ENCODE data around the gene TAF1B. TPM values are rescaled to one million over a fixed set of nuclear protein-coding genes. Genes with fewer than 3 reads are reported as not detected.
A peak's percentile ranks its signal among the peaks of the same experiment; 100 is the strongest.
"Not testable (repeated sequence)": the region's sequence is repeated elsewhere in the genome, so short reads cannot be mapped to it uniquely, and the experiment has no call there.

The TAF1B gene
- total and polyA plus RNA-seq, 8 donors: 22.0 to 33.9 (median 28.2) TPM

DNA sequence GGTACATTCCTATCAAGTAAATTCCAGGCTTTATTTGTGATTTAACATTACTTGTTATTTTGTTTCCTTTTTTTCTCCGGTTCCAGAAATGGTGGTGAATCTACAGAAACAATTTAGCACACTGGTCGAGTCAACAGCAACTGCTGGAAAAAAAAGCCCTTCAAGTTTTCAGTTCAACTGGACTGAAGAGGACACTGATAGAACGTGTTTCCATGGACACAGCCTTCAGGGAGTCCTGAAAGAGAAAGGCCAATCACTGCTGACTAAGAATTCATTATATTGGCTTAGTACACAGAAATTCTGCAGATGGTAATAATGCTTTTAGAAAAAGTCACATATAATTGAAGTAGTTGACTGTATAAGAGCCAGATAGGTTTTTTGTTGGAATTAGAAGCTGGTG lies 76.2 kb downstream of the TAF1B start:
- intact Hi-C loops (cut with DNase I): no loop called here
- ATAC-seq (no peak), DNase-seq (no peak)
- TF ChIP-seq, protein P1, sequence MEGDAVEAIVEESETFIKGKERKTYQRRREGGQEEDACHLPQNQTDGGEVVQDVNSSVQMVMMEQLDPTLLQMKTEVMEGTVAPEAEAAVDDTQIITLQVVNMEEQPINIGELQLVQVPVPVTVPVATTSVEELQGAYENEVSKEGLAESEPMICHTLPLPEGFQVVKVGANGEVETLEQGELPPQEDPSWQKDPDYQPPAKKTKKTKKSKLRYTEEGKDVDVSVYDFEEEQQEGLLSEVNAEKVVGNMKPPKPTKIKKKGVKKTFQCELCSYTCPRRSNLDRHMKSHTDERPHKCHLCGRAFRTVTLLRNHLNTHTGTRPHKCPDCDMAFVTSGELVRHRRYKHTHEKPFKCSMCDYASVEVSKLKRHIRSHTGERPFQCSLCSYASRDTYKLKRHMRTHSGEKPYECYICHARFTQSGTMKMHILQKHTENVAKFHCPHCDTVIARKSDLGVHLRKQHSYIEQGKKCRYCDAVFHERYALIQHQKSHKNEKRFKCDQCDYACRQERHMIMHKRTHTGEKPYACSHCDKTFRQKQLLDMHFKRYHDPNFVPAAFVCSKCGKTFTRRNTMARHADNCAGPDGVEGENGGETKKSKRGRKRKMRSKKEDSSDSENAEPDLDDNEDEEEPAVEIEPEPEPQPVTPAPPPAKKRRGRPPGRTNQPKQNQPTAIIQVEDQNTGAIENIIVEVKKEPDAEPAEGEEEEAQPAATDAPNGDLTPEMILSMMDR (IDR thresholded peaks at IDR 0.05): no peak
- H3K4me1 ChIP-seq: no peaks in the 10 kb centered on the region
- H3K27me3 ChIP-seq: no peaks in the 10 kb centered on the region
- no peaks in the 10 kb centered on the region for H3K9me3 ChIP-seq
- H3K36me3 ChIP-seq: peaks cover 0 to 30% of the 10 kb centered on the region in 2 donors
- no peak overlapping the region for H3K4me3 ChIP-seq
- H3K27ac ChIP-seq: no peak overlapping the region

DNA sequence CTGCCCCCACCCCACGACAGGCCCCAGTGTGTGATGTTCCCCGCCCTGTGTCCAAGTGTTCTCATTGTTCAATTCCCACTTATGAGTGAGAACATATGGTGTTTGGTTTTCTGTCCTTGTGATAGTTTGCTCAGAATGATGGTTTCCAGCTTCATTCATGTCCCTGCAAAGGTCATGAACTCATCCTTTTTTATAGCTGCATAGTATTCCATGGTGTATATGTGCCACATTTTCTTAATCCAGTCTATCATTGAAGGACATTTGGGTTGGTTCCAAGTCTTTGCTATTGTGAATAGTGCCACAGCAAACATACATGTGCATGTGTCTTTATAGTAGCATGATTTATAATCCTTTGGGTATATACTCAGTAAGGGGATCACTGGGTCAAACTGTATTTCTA lies 83.7 kb downstream of the TAF1B start:
- H3K27me3 ChIP-seq; H3K36me3 ChIP-seq; H3K4me3 ChIP-seq; intact Hi-C loops (cut with DNase I); H3K4me1 ChIP-seq; ATAC-seq; H3K9me3 ChIP-seq; DNase-seq; H3K27ac ChIP-seq: not testable (repeated sequence)

DNA sequence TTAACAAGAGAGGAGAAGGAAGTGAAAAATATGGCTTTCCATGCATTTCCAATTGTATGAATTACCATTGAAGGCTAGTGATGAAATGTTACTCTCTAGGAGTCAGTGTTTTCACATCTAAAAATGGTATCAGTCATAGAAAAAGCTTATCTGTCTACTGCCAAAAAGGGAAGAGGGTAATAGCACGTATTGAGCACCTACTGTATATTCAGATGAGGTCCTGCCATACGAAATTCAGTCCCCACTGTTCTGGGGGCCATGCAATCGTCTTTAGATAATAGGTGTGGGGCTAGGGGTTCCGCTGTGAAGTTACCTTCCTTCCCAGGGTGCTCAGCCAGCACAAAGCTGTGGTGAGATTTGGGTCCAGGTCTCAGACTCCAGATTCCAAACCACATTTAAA lies 94.0 kb downstream of the TAF1B start:
- H3K27ac ChIP-seq: no peak overlapping the region
- no peaks in the 10 kb centered on the region for H3K9me3 ChIP-seq
- H3K27me3 ChIP-seq: no peaks in the 10 kb centered on the region
- DNase-seq (no peak), ATAC-seq (no peak)
- TF ChIP-seq, protein P1 (IDR thresholded peaks at IDR 0.05): no peak
- peaks cover 0 to 19% of the 10 kb centered on the region in 2 donors for H3K36me3 ChIP-seq
- no peak overlapping the region for H3K4me3 ChIP-seq
- intact Hi-C loops (cut with DNase I): no loop called here
- no peaks in the 10 kb centered on the region for H3K4me1 ChIP-seq

DNA sequence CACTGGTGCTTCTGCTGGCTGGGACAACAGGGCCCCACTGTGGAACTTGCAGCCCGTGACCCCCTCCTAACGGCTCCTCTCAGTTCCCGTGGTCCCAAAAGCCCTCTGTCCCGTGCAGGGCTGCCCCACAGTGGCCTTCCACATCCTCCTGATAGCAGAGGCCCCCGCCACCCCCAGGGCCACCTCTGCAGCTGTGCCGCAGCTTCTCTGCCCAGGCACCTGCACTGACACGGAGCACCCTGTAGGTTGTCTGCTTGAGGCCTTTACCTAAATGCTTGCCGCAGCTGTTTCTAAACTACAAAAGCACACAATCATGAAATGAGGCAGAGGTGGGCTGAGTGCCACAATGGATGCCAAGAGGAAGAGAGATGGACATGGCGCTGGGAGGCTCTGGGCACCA lies 94.7 kb downstream of the TAF1B start:
- intact Hi-C loops (cut with DNase I): no loop called here
- no peaks in the 10 kb centered on the region for H3K4me1 ChIP-seq
- no peak overlapping the region for H3K4me3 ChIP-seq
- no peak for ATAC-seq
- TF ChIP-seq, protein P1 (IDR thresholded peaks at IDR 0.05): no peak
- no peaks in the 10 kb centered on the region for H3K9me3 ChIP-seq
- H3K27ac ChIP-seq: no peak overlapping the region
- H3K27me3 ChIP-seq: no peaks in the 10 kb centered on the region
- H3K36me3 ChIP-seq: peaks cover 0 to 12% of the 10 kb centered on the region in 2 donors
- DNase-seq: no peak

DNA sequence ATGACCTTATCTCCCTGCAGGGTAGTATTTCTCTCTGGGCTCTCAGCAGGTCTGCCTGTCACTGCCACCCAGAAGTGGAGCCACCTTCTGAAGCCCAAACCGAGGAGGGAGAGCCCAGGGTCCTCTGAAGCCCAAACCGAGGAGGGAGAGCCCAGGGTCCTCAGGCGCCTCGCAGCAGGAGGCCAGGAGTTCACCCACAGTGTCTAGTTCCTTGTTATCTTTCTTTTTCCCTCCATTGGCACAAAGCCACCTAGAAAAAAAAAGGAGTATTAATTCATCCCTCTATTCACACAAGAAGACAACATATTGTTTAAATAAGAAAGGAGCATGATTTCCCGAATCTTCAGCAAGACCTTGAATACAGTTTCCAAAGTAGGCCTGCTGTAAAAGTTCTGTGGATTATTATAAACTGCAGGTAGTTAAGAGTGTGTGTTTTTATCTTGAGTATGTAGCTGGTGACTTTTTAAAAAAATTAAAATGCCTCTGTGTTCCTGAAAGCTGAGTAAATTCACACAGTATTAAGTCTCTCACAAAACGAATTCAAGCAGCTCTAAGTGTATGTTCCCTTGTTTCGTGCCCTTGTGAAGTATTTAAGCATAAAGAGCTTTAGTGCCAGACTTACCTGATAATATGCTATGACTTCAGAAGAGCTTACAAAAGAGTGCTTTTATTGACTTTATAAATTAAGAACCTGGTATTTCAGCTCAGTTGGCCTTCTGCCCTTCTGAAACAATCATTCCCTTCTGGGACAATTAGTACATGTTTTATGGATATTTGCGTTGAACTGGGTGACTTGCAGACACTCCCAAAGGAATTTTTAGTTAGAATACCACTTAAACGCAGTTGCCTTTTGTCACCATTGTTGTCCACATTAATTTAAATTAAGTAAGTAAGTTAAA lies 96.6 kb downstream of the TAF1B start:
- H3K27me3 ChIP-seq: peaks cover 0 to 10% of the 10 kb centered on the region in 2 donors
- DNase-seq: peak in 1 of 4 donors; percentile 64
- no peaks in the 10 kb centered on the region for H3K9me3 ChIP-seq
- TF ChIP-seq, protein P1 (IDR thresholded peaks at IDR 0.05): no peak
- H3K27ac ChIP-seq: peak overlapping the region in 1 of 2 donors; percentile 19
- no peaks in the 10 kb centered on the region for H3K36me3 ChIP-seq
- intact Hi-C loops (cut with DNase I): no loop called here
- no peaks in the 10 kb centered on the region for H3K4me1 ChIP-seq
- ATAC-seq: peak; percentile 81
- H3K4me3 ChIP-seq: no peak overlapping the region

Data from left lung (tissue), 10 donors.